OCI-LY1 (cell line): ENCODE data around the gene PARD3B.

Source experiments
- H2AFZ ChIP-seq: fragments of 200-600 bp; sonication (generic), shearing (Covaris generic); 2 replicates; pipeline ENCODE4 v1.6.0; 2014; ENCODE audit warnings: antibody characterized with exemption, mild to moderate bottlenecking, low read length
- H3F3A ChIP-seq: fragments of 200-600 bp; sonication (generic), shearing (Covaris generic); 2 replicates; pipeline ENCODE4 v1.6.0; 2014; ENCODE audit warnings: mild to moderate bottlenecking, antibody characterized with exemption, low read length, moderate library complexity; ENCODE audit not compliant: insufficient read depth
- H3K27ac ChIP-seq: fragments of 200-600 bp; sonication (generic); 2 replicates; pipeline ENCODE4 v1.5.1; 2014; ENCODE audit warnings: low read length, mixed run types, mild to moderate bottlenecking, low read depth; ENCODE audit not compliant: poor library complexity, severe bottlenecking
- H3K27me3 ChIP-seq: fragments of 200-600 bp; sonication (generic); 2 replicates; pipeline ENCODE4 v1.6.0; 2014; ENCODE audit warnings: antibody characterized with exemption, mild to moderate bottlenecking, low read length, moderate library complexity; ENCODE audit not compliant: insufficient read depth
- H3K36me3 ChIP-seq: fragments of 200-600 bp; sonication (generic); 2 replicates; pipeline ENCODE4 v1.6.1; 2014; ENCODE audit warnings: mild to moderate bottlenecking, antibody characterized with exemption, low read length, moderate library complexity, mixed read lengths; ENCODE audit not compliant: insufficient read depth
- H3K4me1 ChIP-seq: fragments of 200-600 bp; sonication (generic); 2 replicates; pipeline ENCODE4 v1.5.1; 2014; ENCODE audit warnings: mild to moderate bottlenecking, low read length, moderate library complexity; ENCODE audit not compliant: insufficient read depth, severe bottlenecking
- H3K4me2 ChIP-seq: fragments of 200-600 bp; sonication (generic), shearing (Covaris generic); 2 replicates; pipeline ENCODE4 v1.6.1; 2014; ENCODE audit warnings: low read length
- H3K4me3 ChIP-seq: fragments of 200-600 bp; sonication (generic); 2 replicates; pipeline ENCODE4 v1.5.1; 2014; ENCODE audit warnings: low read length, low read depth, mild to moderate bottlenecking, mixed read lengths; ENCODE audit not compliant: poor library complexity, severe bottlenecking
- H3K79me2 ChIP-seq: fragments of 200-600 bp; shearing (Covaris generic); 2 replicates; pipeline ENCODE4 v1.6.1; 2016; ENCODE audit warnings: mixed run types, low read length, mixed read lengths; ENCODE audit not compliant: insufficient read depth
- H3K9ac ChIP-seq: fragments of 200-600 bp; sonication (generic), shearing (Covaris generic); 2 replicates; pipeline ENCODE4 v1.6.1; 2014; ENCODE audit warnings: mild to moderate bottlenecking, low read length, mixed read lengths
- H3K9me2 ChIP-seq: fragments of 200-600 bp; sonication (generic), shearing (Covaris generic); 2 replicates; pipeline ENCODE4 v1.6.1; 2014; ENCODE audit warnings: low read depth, mild to moderate bottlenecking, low read length, mixed read lengths
- H3K9me3 ChIP-seq: fragments of 200-600 bp; shearing (Covaris generic); 2 replicates; pipeline ENCODE4 v1.6.1; 2014; ENCODE audit warnings: low read length, mixed read lengths
- H4K20me1 ChIP-seq: fragments of 200-600 bp; sonication (generic), shearing (Covaris generic); 2 replicates; pipeline ENCODE4 v1.6.0; 2016; ENCODE audit warnings: mild to moderate bottlenecking, low read length; ENCODE audit not compliant: insufficient read depth
- EZH2 ChIP-seq: fragments of 200-600 bp; sonication (generic), shearing (Covaris generic); IDR thresholded peaks from 2 replicates; pipeline ENCODE4 v1.8.0; 2017; ENCODE audit warnings: borderline replicate concordance, mixed run types, mild to moderate bottlenecking, antibody characterized with exemption, low read length, moderate library complexity, mixed read lengths
- TF ChIP-seq, protein P1 (sequence below): fragments of 200-600 bp; sonication (generic), shearing (Covaris generic); IDR thresholded peaks from 2 replicates; pipeline ENCODE4 v1.5.1; 2017; ENCODE audit warnings: mild to moderate bottlenecking, antibody characterized with exemption, low read length, moderate library complexity, mixed read lengths

Gene PARD3B

DNA sequence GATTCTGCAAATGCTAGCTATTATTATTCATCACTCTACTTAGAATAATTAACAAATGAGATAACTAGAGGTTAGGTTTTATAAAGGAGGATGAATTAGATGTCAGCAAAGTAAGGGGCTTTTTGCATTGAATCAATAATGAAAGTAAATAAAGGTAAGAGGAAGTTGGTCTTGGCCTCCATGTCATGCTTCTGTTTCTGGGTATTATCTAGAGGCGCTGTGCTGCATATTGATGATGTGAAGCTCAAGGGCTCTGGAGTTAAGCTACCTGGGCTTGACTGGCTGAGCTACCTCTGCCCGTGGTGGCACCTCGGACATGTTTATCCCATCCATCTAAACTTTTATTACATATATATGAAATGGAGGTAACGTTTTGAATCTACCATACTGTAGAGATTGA lies 350.9 kb downstream of the PARD3B start:
- Histone ChIP-seq H2AFZ (no peak overlapping the region), H3K4me3 (no peak overlapping the region), H3K4me2 (no peak overlapping the region), H3K9me2 (no peaks in the 10 kb centered on the region), H3K4me1 (no peaks in the 10 kb centered on the region), H3K27ac (no peak overlapping the region), H3K27me3 (no peaks in the 10 kb centered on the region), H3K9ac (no peak overlapping the region), H3K36me3 (no peaks in the 10 kb centered on the region), H3F3A (no peaks in the 10 kb centered on the region), H3K79me2 (no peaks in the 10 kb centered on the region), H4K20me1 (no peaks in the 10 kb centered on the region), H3K9me3 (no peaks in the 10 kb centered on the region)
- TF ChIP-seq, protein P1, sequence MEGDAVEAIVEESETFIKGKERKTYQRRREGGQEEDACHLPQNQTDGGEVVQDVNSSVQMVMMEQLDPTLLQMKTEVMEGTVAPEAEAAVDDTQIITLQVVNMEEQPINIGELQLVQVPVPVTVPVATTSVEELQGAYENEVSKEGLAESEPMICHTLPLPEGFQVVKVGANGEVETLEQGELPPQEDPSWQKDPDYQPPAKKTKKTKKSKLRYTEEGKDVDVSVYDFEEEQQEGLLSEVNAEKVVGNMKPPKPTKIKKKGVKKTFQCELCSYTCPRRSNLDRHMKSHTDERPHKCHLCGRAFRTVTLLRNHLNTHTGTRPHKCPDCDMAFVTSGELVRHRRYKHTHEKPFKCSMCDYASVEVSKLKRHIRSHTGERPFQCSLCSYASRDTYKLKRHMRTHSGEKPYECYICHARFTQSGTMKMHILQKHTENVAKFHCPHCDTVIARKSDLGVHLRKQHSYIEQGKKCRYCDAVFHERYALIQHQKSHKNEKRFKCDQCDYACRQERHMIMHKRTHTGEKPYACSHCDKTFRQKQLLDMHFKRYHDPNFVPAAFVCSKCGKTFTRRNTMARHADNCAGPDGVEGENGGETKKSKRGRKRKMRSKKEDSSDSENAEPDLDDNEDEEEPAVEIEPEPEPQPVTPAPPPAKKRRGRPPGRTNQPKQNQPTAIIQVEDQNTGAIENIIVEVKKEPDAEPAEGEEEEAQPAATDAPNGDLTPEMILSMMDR: no peak
- TF ChIP-seq EZH2: no peak

DNA sequence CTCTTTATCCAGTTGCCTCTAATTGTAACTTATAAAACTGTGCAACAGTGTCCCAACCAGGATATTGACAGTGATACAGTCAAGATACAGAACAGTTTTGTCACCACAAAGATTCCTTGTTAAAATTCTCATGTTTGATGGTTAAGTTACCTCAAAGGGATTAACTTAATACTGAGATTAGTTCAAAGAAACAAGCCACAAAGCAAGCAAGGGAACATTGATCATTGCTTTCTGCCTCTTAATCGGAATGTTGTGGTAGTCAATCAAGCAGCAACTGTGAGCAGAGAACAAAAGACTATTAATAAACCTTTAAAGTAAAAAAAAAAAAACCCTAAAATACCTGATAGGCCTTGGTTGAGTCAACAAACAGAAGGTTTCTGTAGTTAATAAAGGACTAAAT lies 352.3 kb downstream of the PARD3B start:
- Histone ChIP-seq H3K4me2 (no peak overlapping the region), H3K36me3 (no peaks in the 10 kb centered on the region), H3K4me3 (no peak overlapping the region), H2AFZ (no peak overlapping the region), H3K4me1 (no peaks in the 10 kb centered on the region), H3K9ac (no peak overlapping the region), H3K79me2 (no peaks in the 10 kb centered on the region), H3K27ac (no peak overlapping the region), H3K27me3 (no peaks in the 10 kb centered on the region), H4K20me1 (no peaks in the 10 kb centered on the region), H3K9me2 (no peaks in the 10 kb centered on the region), H3K9me3 (no peaks in the 10 kb centered on the region), H3F3A (no peaks in the 10 kb centered on the region)
- TF ChIP-seq, protein P1: no peak
- TF ChIP-seq EZH2: no peak

DNA sequence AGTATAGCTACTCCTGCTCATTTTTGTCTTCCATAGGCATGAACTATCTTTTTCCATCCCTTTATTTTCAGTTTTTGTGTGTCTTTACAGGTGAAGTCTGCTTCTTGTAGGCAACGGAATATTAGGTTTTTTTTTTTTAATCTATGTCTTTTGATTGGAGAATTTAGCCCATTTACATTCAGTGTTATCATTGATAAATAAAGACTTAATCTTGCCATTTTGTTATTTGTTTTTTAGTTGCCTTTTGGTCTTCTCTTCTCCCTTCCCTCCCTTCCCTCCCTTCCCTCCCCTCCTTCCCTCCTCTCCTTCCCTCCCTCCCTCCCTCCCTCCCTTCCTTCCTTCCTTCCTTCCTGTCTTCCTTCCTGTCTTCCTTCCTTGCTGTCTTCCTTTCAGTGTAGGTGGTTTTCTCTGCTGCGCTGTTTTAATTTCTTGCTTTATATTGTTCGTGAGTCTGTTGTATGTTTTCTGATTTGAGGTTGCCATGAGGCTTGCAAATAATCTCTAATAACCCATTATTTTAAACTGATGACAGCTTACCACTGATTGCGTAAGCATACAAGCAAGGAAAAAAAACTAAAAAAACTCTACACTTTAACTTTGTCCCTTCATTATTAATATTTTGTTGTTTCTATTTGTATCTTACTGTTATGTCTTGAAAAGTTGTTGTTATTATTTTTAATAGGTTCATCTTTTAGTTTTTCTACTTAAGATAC lies 353.8 kb downstream of the PARD3B start:
- Histone ChIP-seq H3K79me2 (no peaks in the 10 kb centered on the region), H3K4me1 (no peaks in the 10 kb centered on the region), H3F3A (no peaks in the 10 kb centered on the region), H3K9ac (no peak overlapping the region), H4K20me1 (no peaks in the 10 kb centered on the region), H3K27ac (no peak overlapping the region), H3K36me3 (no peaks in the 10 kb centered on the region), H3K9me2 (no peaks in the 10 kb centered on the region), H2AFZ (no peak overlapping the region), H3K9me3 (no peaks in the 10 kb centered on the region), H3K4me2 (no peak overlapping the region), H3K4me3 (no peak overlapping the region), H3K27me3 (no peaks in the 10 kb centered on the region)
- TF ChIP-seq, protein P1: no peak
- TF ChIP-seq EZH2: no peak
